ENCODE measurements around the gene PCDHB7.
A peak's percentile ranks its signal among the peaks of the same experiment; 100 is the strongest.
"Not testable (repeated sequence)": the region's sequence is repeated elsewhere in the genome, so short reads cannot be mapped to it uniquely, and the experiment has no call there.

The PCDHB7 gene

DNA sequence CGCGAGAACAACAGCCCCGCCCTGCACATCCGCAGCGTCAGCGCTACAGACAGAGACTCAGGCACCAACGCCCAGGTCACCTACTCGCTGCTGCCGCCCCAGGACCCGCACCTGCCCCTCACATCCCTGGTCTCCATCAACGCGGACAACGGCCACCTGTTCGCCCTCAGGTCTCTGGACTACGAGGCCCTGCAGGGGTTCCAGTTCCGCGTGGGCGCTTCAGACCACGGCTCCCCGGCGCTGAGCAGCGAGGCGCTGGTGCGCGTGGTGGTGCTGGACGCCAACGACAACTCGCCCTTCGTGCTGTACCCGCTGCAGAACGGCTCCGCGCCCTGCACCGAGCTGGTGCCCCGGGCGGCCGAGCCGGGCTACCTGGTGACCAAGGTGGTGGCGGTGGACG, 43.1 kb downstream of the PCDHB7 start:
- H3K27ac Mint-ChIP-seq; H3K36me3 Mint-ChIP-seq (ENCODE audit: insufficient read depth); H3K9me3 Mint-ChIP-seq; H3K4me1 Mint-ChIP-seq (ENCODE audit: low read depth in 2 of 2); H3K4me3 Mint-ChIP-seq; ATAC-seq (replicated peaks); DNase-seq: not testable (repeated sequence)
- H3K27me3 Mint-ChIP-seq: peaks cover 33 to 42% of the 10 kb centered on the region in 2 donors

DNA sequence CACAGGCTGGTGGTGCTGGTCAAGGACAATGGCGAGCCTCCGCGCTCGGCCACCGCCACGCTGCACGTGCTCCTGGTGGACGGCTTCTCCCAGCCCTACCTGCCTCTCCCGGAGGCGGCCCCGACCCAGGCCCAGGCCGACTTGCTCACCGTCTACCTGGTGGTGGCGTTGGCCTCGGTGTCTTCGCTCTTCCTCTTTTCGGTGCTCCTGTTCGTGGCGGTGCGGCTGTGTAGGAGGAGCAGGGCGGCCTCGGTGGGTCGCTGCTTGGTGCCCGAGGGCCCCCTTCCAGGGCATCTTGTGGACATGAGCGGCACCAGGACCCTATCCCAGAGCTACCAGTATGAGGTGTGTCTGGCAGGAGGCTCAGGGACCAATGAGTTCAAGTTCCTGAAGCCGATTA, 43.6 kb downstream of the PCDHB7 start:
- H3K36me3 Mint-ChIP-seq (ENCODE audit: insufficient read depth); ATAC-seq (replicated peaks); H3K9me3 Mint-ChIP-seq; DNase-seq; H3K27ac Mint-ChIP-seq; H3K4me1 Mint-ChIP-seq (ENCODE audit: low read depth in 2 of 2); H3K4me3 Mint-ChIP-seq: not testable (repeated sequence)
- peaks cover 32 to 42% of the 10 kb centered on the region in 2 donors for H3K27me3 Mint-ChIP-seq

DNA sequence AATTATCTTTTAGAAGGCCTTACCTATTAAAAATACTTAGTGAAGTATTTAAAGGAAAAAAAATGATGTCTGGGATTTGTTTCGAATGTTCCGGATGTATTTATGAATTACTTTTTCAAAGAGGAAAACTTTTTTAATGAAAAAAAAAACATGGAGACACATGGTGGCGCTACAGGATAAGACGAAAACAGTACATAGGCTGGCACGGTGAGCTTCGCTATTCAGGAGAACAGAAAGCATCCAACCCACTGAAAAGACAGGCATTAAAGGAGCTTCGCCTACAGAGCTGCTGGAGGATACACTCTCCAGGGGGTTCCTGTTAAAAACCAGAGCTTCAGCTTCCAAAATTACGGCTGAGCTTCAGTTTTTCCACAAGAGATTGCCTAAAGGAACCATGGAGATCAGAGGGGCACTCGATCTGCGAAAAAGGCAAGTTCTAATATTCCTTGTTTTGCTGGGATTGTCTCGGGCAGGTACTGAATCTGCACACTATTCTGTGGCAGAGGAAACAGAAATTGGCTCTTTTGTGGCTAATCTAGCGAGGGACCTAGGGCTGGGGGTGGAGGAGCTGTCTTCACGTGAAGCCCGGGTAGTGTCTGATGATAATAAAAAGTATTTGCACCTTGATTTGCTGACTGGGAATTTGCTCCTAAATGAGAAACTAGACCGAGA, 50.8 kb downstream of the PCDHB7 start, which contains the start of gene PCDHB14:
PCDHB14 (plus strand) TSS at position 232 of the 672 bp plus-strand sequence; CDS start at position 395, 163 bp downstream.
- H3K4me3 Mint-ChIP-seq: peak within 1 kb of the TSS; percentile 25 to 34
- ATAC-seq (replicated peaks): no peak
- no peaks in the 10 kb centered on the region for H3K36me3 Mint-ChIP-seq (ENCODE audit: insufficient read depth)
- no peak within 1 kb of the TSS for H3K27ac Mint-ChIP-seq
- H3K4me1 Mint-ChIP-seq (ENCODE audit: low read depth in 2 of 2): no peaks in the 10 kb centered on the region
- peaks cover 36 to 58% of the 10 kb centered on the region in 2 donors for H3K27me3 Mint-ChIP-seq
- DNase-seq: no peak
- H3K9me3 Mint-ChIP-seq: no peaks in the 10 kb centered on the region

DNA sequence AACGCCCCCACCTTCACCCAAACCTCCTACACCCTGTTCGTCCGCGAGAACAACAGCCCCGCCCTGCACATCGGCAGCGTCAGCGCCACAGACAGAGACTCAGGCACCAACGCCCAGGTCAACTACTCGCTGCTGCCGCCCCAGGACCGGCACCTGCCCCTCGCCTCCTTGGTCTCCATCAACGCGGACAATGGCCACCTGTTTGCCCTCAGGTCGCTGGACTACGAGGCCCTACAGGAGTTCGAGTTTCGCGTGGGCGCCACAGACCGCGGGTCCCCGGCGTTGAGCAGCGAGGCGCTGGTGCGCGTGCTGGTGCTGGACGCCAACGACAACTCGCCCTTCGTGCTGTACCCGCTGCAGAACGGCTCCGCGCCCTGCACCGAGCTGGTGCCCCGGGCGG, 52.4 kb downstream of the PCDHB7 start:
- not testable (repeated sequence) for H3K4me3 Mint-ChIP-seq; DNase-seq; H3K4me1 Mint-ChIP-seq (ENCODE audit: low read depth in 2 of 2); ATAC-seq (replicated peaks); H3K27ac Mint-ChIP-seq; H3K9me3 Mint-ChIP-seq; H3K36me3 Mint-ChIP-seq (ENCODE audit: insufficient read depth)
- H3K27me3 Mint-ChIP-seq: peaks cover 37 to 42% of the 10 kb centered on the region in 2 donors

DNA sequence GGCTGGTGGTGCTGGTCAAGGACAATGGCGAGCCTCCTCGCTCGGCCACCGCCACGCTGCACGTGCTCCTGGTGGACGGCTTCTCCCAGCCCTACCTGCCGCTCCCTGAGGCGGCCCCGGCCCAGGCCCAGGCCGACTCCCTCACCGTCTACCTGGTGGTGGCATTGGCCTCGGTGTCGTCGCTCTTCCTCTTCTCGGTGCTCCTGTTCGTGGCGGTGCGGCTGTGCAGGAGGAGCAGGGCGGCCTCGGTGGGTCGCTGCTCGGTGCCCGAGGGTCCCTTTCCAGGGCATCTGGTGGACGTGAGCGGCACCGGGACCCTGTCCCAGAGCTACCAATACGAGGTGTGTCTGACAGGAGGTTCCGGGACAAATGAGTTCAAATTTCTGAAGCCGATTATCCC, 53.0 kb downstream of the PCDHB7 start:
- H3K36me3 Mint-ChIP-seq (ENCODE audit: insufficient read depth); H3K27ac Mint-ChIP-seq; H3K4me1 Mint-ChIP-seq (ENCODE audit: low read depth in 2 of 2); H3K4me3 Mint-ChIP-seq; H3K9me3 Mint-ChIP-seq; DNase-seq; ATAC-seq (replicated peaks): not testable (repeated sequence)
- H3K27me3 Mint-ChIP-seq: peaks cover 32 to 37% of the 10 kb centered on the region in 2 donors

Measured in effector memory CD8-positive, alpha-beta T cell (primary cell).